HFFc6 (cell line): ENCODE results near the gene DIS3L. TPM values are rescaled to one million over a fixed set of nuclear protein-coding genes. Genes with fewer than 3 reads are reported as not detected.
"Not testable (repeated sequence)": the region's sequence is repeated elsewhere in the genome, so short reads cannot be mapped to it uniquely, and the experiment has no call there.

ENCODE experiments used
- DNase-seq: peaks from one replicate; pipeline ENCODE4 v3.0.0-alpha.2; 2018
- H3K27ac Mint-ChIP-seq: 2 replicates; pipeline ENCODE4 v1.8.0; 2020; ENCODE audit warnings: mild to moderate bottlenecking, mixed read lengths
- H3K27me3 Mint-ChIP-seq: 2 replicates; pipeline ENCODE4 v1.8.0; 2021; ENCODE audit warnings: mild to moderate bottlenecking, moderate library complexity, mixed read lengths; ENCODE audit not compliant: insufficient read depth
- H3K36me3 Mint-ChIP-seq: 2 replicates; pipeline ENCODE4 v1.8.0; 2021; ENCODE audit warnings: low read depth, mixed read lengths
- H3K4me1 Mint-ChIP-seq: 2 replicates; pipeline ENCODE4 v1.8.0; 2020; ENCODE audit warnings: low read depth, mixed read lengths
- H3K4me3 Mint-ChIP-seq: 2 replicates; pipeline ENCODE4 v1.8.0; 2020; ENCODE audit warnings: mild to moderate bottlenecking, moderate library complexity, mixed read lengths
- H3K9me3 Mint-ChIP-seq: 2 replicates; pipeline ENCODE4 v1.8.0; 2020; ENCODE audit warnings: mild to moderate bottlenecking, mixed read lengths
- total RNA-seq, 6 experiments: library from RNA; stranded (reverse); fragmentation: NEBNext Ultra II Directional; extraction: Animal tissue kit (Norgen Biotek cat#: 25700); gene quantifications; 2 replicates in 1 of 6; 3 replicates in 5 of 6; pipeline ENCODE4 v1.2.3, GENCODE V29; 2021
- TF ChIP-seq, protein P1 (sequence below): fragments of 200-600 bp; sonication (generic); IDR thresholded peaks from 2 replicates; pipeline ENCODE4 v1.5.0; 2021; ENCODE audit warnings: antibody characterized with exemption, mild to moderate bottlenecking

DIS3L gene
- total RNA-seq, 6 experiments from 2014 or later = 10.6 to 14.9 (median 13.5) TPM

DNA sequence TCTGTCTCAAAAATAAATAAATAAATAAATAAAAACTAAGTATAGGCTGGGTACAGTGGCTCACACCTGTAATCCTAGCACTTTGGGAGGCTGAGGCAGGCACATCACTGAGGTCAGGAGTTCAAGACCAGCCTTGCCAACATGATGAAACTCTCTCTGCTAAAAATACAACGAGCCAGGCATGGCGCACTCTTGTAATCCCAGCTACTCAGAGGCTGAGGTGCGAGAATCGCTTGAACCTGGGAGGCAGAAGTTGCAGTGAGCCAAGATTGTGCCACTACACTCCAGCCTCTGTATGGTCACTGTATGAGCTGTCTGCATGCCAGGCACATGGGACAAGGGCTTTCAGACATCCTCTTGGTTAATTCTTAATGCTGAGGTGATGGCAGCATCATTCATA, 34.4 kb downstream of the DIS3L start:
- no peak overlapping the region for H3K4me3 Mint-ChIP-seq
- H3K36me3 Mint-ChIP-seq = peaks cover 30% of the 10 kb centered on the region
- H3K27ac Mint-ChIP-seq = no peak overlapping the region
- H3K27me3 Mint-ChIP-seq = peaks cover 3% of the 10 kb centered on the region; the same call in 1 of the 2 replicates
- H3K4me1 Mint-ChIP-seq = no peaks in the 10 kb centered on the region
- TF ChIP-seq, protein P1, sequence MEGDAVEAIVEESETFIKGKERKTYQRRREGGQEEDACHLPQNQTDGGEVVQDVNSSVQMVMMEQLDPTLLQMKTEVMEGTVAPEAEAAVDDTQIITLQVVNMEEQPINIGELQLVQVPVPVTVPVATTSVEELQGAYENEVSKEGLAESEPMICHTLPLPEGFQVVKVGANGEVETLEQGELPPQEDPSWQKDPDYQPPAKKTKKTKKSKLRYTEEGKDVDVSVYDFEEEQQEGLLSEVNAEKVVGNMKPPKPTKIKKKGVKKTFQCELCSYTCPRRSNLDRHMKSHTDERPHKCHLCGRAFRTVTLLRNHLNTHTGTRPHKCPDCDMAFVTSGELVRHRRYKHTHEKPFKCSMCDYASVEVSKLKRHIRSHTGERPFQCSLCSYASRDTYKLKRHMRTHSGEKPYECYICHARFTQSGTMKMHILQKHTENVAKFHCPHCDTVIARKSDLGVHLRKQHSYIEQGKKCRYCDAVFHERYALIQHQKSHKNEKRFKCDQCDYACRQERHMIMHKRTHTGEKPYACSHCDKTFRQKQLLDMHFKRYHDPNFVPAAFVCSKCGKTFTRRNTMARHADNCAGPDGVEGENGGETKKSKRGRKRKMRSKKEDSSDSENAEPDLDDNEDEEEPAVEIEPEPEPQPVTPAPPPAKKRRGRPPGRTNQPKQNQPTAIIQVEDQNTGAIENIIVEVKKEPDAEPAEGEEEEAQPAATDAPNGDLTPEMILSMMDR = no peak
- H3K9me3 Mint-ChIP-seq = no peaks in the 10 kb centered on the region
- DNase-seq = no peak

DNA sequence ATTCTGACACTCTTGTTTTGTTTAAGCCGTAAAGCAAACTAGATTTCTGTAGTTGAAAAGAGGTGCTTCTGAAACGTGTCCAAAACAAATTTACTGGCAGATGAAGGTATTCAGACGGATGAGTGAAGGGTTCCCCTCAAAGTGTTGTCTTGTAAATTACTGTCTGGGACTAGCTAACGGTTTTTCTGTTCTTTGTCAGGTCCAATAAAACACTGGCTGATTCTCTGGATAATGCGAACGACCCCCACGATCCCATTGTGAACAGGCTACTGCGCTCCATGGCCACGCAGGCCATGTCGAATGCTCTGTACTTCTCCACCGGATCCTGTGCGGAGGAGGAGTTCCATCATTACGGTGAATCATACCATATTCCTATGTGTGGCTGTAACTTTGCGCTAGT, 35.4 kb downstream of the DIS3L start:
- Mint-ChIP-seq H3K36me3 (peaks cover 24% of the 10 kb centered on the region), H3K4me1 (no peaks in the 10 kb centered on the region), H3K27me3 (peaks cover 3% of the 10 kb centered on the region; the same call in 1 of the 2 replicates), H3K4me3 (no peak overlapping the region), H3K27ac (no peak overlapping the region), H3K9me3 (no peaks in the 10 kb centered on the region)
- DNase-seq = no peak
- TF ChIP-seq, protein P1 = no peak

DNA sequence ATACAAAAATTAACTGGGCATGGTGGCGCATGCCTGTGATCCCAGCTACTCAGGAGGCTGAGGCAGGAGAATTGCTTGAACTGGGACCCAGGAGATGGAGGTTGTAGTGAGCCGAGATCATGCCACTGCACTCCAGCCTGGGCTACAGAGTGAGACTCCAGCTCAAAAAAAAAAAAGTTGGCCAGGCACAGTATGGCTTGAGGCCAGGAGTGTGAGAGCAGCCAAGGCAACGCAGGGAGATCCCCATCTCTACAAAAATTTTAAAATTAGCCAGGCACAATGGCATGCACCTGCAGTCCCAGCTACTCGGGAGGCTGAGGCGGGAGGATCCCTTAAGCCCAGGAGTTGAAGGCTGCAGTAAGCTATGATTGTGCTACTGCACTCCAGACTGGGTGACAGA, 55.2 kb downstream of the DIS3L start:
- H3K27me3 Mint-ChIP-seq, DNase-seq, H3K4me1 Mint-ChIP-seq, H3K27ac Mint-ChIP-seq, H3K4me3 Mint-ChIP-seq, H3K9me3 Mint-ChIP-seq: not testable (repeated sequence)
- peaks cover 11% of the 10 kb centered on the region for H3K36me3 Mint-ChIP-seq

DNA sequence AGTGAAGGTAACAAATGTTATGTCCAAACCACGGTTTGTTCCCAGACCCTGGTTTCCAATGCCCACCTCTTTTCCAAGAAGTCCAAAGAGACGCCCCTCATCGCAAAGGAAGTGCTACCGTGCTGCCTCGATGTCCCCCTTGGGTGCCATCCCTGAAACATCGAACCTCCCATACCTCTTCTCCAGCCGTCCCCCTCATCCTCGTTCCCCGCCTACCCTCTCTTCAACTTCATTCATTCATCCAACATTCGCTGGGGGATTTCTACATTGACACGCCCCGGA, 62.6 kb downstream of the DIS3L start:
- Mint-ChIP-seq H3K4me1 (peaks cover 15% of the 10 kb centered on the region), H3K4me3 (peak overlapping the region; percentile 93), H3K9me3 (no peaks in the 10 kb centered on the region), H3K27me3 (0 out of 2 replicates have a peak, but pooled peaks cover 1% of the 10 kb centered on the region), H3K27ac (peak overlapping the region; percentile 91), H3K36me3 (peaks cover 7% of the 10 kb centered on the region; the same call in 1 of the 2 replicates)
- no peak for DNase-seq
- TF ChIP-seq, protein P1 = no peak

DNA sequence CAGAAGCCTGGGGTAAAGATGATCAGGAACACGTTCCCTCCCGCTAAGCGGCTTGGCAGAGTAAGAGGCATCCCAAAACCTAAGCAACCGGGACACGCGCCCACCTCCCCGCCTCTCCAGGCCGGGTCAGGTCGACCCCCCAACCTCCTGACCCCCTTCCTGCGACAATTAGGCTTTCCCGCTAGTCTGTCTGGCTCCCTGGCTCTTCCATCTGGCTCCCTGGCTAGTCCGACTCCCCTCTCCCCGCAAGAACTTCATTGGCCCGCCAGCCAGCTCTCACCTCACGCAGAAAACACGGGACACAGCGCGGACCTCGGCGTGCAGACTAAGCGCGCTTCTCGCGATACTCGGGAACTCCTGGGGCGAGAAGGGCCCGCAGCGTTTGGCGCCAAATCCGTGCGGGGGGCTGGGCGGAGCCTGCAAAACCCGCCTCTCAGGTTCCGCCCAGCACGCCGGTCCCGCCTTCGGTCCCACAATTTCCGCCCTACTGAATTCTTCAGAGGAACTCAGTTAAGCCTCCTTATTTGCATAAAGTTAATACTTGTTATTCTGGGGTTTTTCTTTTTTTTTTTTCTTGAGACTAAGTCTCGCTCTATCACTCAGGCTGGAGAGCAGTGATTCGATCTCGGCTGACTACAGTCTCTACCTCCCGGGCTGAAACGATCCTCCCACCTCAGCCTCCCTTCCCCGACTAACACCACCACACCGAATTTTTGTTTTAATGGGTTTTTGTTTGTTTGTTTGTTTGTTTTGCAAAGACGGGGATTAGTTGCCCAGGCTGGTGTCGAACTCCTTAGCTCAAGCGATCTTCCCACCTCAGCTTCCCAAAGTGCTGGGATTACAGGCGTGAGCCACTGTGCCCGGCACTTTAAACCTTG, 63.2 kb downstream of the DIS3L start, which contains the start of gene TIPIN:
TIPIN (minus strand) TSS at position 327 of the 878 bp plus-strand sequence. CDS start 3,738 bp downstream, outside the sequence.
- H3K4me3 Mint-ChIP-seq = peak within 1 kb of the TSS; percentile 93
- TF ChIP-seq, protein P1 = no peak
- H3K4me1 Mint-ChIP-seq = peaks cover 15% of the 10 kb centered on the region
- H3K36me3 Mint-ChIP-seq = peaks cover 7% of the 10 kb centered on the region; the same call in 1 of the 2 replicates
- H3K9me3 Mint-ChIP-seq = no peaks in the 10 kb centered on the region
- DNase-seq = peak; percentile 94
- H3K27me3 Mint-ChIP-seq = 0 out of 2 replicates have a peak, but pooled peaks cover 1% of the 10 kb centered on the region
- peak within 1 kb of the TSS; percentile 91 for H3K27ac Mint-ChIP-seq

DNA sequence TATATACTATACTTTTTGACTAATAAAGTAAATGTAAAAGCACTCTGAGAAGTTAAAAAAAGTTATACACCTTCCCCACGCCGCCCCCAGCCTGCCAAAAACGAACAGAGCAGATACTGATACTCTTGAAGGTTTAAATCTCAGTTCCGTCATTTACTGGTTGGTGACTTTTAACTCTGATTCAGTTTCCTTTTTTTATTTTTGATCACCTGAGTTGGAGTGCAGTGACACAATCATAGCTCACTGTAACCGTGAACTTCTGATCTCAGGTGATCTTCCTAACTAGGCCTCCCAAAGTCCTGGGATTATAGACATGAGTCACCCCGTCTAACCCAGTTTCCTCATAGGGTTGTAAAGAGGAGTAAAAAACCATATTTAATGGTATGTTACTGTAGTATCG, 66.4 kb downstream of the DIS3L start:
- Mint-ChIP-seq H3K36me3 (no peaks in the 10 kb centered on the region), H3K4me3 (no peak overlapping the region), H3K9me3 (no peaks in the 10 kb centered on the region), H3K27ac (no peak overlapping the region), H3K4me1 (peaks cover 15% of the 10 kb centered on the region), H3K27me3 (peaks cover 1% of the 10 kb centered on the region; the same call in 1 of the 2 replicates)
- TF ChIP-seq, protein P1 = no peak
- no peak for DNase-seq

DNA sequence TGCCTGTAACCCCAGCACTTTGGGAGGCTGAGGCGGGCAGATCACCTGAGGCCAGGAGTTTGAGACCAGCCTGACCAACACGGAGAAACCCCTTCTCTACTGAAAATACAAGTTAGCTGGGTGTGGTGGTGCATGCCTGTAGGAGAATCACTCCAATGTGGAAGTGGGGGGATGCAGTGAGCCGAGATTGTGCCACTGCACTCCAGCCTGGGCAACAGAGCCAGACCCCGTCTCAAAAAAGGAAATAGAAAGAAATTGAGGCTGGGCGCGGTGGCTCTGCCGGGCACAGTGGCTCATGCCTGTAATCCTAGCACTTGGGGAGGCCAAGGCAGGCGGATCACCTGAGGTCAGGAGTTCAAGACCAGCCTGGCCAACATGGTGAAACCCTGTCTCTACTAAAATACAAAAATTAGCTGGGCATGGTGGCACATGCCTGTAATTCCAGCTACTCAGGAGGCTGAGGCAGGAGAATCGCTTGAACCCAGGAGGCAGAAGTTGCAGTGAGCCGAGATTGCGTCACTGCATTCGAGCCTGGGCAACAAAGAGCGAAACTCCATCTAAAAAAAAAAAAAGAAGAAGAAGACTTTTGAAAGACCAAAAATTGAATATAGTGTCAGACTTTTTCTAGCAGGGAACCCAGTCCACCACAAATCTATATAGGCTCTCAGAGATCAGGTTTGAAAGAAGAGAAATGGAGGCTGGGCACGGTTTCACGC, 68.5 kb downstream of the DIS3L start:
- not testable (repeated sequence) for H3K36me3 Mint-ChIP-seq, H3K4me1 Mint-ChIP-seq, DNase-seq, H3K27ac Mint-ChIP-seq, H3K4me3 Mint-ChIP-seq, H3K9me3 Mint-ChIP-seq, H3K27me3 Mint-ChIP-seq
